Dedifferentiated amniotic fluid mesenchymal stem cell (primary cell): ENCODE data around the gene C1orf21.

Experiments
- DNase-seq: peaks from one replicate; pipeline ENCODE4 v3.0.0-alpha.2; 2016; ENCODE audit errors: extremely low spot score

C1orf21 gene

GRCh38 chr1:184485751-184486723 is 99.2 kb downstream of the C1orf21 start:
- DNase-seq = no peak

GRCh38 chr1:184486761-184487445 is 100.1 kb downstream of the C1orf21 start:
- no peak for DNase-seq

DNA sequence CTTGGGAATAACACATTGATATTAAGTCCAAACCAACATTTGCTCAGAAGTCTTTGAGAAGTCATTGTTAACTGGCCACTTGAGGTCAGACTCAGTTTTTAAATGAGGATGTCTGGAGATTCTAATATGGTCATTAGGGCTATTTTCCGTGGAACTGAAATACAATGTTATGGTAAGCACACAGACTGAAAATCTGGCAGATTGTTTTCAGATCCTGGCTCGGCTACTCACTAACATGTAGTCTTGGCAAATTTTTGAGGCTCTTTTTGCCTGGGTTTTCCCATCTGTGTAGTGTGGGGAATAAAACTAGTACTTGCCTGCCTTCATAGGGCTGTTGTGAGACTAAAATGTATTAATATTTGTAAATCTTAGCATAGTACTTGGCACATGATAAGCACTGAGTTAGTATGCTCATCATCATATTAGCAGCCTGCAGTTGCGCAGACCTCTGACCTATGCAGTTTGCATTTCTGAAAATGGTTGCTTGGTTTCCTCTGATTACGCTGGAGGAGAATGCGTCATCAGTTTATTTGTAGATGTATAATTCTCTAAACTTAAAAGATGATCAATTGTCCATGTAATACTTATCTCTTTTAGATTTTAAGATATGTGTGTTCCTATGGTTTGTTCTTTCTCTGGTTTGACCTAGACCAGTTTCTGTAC is 100.8 kb downstream of the C1orf21 start:
- no peak for DNase-seq

DNA sequence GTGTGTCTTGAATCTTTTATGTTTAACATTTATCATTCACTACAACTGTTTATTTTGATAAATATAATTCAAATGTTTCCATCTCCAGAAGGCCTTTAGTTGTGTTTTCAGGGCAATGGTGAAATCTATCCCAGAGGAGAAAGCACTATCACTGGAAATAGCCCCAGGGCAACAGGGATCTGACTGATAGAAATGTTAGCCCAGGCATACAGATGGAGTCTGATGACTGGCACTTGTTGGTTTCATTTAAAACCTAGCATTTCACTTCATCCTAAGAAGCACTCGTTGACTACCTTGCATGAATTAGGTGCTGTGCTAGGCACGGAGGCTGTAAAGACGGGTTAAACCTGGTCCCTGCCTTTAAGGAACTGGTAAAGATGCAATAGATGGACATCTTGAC is 103.1 kb downstream of the C1orf21 start:
- DNase-seq = no peak

DNA sequence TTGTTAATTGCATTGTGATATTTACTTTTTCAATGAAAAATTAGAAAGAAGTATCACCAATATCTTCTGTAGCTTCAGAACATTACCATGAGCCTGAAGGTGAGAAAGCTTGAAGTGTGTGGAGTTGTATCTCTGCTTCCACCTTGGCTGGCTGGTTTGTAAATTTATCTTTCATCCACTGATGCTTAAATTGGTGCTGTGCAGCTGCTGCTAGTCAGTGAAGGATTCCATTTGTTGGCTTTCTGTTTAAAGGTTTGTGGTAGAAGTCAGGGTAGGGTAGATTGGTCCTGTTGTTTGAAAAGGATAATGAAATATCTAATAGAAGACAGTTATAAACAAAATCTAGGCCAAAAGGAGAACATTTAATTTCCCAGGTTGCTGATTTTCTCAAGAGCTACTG is 105.7 kb downstream of the C1orf21 start:
- DNase-seq = no peak

GRCh38 chr1:184493987-184494388 is 107.2 kb downstream of the C1orf21 start:
- DNase-seq = no peak

- no peak for DNase-seq
These were observed 108.1 kb downstream of the C1orf21 start for GRCh38 chr1:184494929-184495328.

DNA sequence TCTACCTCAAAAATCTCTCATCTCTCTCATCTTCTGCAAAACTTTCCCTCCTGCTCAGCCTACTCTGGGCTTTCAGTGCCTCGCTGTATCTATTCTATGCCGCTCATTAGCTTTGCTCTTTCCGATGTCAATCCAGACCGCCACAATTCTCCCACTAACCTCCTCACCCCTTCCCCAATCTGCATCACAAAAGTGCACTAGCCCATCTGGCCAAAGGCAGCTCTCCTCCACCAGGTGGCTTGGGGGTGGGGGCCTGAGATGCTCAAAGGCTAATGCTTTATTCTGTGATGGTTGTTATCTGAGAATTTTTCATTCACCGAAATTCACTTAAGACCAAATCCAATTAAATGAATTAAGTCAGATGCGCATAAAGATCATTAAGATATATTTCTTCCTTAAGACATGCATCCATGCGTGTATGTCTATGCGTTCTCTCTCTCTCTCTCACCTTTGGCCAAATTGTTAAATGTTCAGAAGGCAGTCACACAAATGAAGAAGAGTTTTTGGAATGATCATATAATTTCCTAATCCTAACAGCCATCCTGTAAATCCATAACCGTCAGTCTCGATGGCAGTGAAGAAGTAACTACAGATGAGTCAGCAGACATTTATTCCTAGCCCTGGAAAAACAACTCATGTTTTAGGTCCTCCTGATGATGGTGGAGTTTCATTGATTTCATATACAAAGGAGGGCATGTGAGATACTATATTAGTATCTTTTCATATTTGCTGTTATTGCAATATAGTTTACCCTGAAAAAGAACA is 111.3 kb downstream of the C1orf21 start:
- no peak for DNase-seq

DNA sequence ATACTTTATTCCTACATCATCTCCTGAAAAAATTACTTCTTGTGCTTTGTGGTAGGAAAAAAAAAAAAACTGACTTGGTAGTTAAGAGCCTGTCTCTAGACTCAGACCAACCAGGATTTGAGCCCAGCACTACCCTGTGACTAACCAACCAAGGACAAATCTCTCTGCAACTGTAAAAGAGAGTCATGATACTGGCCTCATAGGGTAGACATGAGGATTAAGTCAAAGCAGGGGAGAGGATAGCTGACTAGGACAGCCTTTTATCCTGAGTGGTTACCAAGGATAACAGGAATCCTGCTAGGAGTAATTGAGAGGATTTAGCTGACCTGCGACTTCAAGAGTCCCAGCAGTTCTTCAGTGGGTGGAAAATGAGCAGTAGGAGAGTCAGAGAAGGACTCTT is 112.8 kb downstream of the C1orf21 start:
- DNase-seq = peak; percentile 41

DNA sequence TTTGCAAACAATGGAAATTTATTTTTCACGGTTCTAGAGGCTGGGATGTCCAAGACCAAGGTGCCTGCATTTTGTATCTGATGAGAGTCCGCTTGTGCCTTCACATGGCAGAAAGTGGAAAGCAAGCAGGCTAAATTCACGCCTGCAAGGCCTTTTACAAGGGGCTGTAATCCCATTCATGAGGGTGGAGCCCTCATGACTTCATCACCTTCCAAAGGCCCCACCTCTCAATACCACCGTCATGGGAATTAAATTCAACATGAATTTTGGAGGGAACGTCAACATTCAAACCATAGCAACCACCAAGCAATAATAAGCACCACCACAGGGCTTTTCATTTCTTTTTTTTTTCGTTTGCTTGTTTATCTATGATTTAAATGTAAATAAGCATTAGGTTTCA is 115.3 kb downstream of the C1orf21 start:
- no peak for DNase-seq

- no peak for DNase-seq
These were observed 116.5 kb downstream of the C1orf21 start for GRCh38 chr1:184503221-184503749.

DNA sequence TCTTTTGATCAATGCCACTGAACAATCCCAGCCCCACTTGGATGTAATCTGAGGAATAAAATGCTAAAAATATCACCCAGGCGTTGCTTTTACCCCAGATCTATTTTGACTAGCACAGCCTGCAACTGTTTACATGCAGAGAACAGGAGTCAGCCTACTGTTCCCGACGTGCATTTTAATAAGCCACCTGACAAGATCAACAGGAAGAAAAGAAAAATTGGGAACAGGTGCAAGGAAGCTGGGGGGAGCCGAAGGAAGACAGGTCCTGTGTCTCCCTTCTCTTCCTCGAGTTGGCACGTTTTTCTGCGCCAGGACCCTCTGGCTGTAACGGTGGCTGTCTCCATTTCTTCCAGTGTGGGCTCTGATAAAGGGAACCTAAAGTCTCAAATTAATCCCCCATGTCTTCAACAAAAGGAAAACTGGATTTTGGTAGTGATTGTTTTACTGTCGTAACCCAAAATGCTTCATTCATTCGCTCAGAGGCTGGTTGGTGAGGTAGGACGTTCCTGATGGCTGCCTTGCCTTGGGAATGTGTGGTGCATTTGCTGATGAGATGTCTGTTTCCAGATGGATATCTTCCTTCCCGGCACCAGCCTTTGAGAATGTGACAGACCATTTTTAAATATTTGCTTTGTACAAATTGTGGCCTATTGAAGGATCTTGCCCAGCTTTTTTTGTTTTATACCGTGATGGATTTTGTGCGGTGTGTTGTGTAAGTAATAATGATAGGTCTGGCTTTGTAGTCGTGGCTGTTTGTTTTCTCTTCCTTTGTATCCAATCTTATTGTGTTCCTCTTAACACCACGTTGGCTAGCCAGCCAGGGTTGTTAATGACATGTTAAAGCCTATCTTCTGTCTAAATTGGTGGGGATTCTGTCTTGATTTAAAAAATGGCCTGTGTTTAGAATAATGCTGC is 117.5 kb downstream of the C1orf21 start:
- no peak for DNase-seq

DNA sequence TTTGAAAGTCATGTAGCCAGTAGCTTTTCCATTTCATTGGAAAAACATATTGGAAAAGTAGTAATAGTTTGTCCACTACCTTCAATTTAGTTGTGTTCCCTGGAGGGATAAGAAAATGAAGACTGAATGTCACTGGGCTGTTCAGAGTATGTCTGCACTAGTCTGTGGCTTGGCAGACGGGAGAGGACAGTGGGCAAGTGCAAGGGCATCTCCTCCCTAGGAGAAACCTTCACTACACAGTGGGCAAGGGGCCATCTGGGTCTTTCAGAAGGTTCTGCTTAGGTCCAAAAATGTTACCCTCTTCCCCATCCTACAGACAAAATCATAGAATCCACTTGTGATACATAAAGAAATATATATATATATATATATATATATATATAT is 118.1 kb downstream of the C1orf21 start:
- DNase-seq = no peak

- DNase-seq = no peak
These were observed 119.7 kb downstream of the C1orf21 start for GRCh38 chr1:184506481-184506880.

- DNase-seq = no peak
These were observed 120.3 kb downstream of the C1orf21 start for GRCh38 chr1:184507165-184507564.

DNA sequence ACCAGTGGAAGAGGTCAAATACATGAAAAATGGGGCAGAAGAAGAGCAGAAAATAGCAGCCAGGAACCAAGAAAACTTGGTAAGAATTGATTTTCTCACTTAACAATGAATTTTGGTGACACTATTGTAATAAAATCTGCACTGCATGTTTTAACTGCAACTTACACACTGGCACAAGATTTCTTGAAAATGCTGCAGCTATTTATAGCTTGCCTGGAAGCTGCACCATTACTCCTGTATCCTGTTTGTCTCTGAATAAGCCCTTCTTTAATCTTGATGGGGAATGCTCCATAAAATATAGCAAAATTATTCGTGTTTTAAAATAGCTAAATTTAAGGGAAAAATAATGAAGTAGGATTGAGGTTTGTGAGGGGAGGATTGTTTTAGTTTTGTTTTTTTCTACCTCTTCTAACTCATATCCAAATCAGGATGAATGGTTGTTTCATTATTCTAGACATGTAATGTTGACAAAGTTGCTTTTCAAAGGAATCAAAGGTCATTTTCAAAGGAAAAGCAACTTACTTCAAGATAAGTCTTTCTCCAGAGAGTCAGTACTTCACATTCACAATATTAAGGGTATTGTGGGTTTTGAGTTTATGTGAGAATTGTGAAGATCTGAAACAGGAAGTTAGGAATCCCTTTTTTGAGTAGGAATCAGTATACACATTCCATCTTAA is 120.9 kb downstream of the C1orf21 start:
- DNase-seq = no peak

DNA sequence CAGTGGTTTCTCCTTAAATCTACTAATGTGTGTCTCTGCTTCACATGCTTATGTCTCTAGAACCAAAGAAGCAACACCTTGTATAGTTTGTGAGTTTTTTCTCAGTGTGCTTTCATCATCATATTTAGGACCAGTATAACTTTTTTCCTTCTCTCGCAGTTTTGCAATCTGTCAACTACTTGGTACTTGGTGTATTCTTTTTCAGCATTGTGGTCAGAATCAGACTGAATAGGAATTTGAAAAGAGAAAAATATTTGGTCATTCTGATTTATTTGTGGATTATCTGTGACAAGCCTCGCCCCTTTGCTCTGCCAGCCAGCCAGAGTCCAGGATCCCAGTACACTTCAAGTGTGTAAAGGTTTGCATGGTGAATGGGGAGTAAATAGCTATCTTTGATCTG is 122.3 kb downstream of the C1orf21 start:
- DNase-seq = no peak

- no peak for DNase-seq
These were observed 123.3 kb downstream of the C1orf21 start for GRCh38 chr1:184510110-184510509.

DNA sequence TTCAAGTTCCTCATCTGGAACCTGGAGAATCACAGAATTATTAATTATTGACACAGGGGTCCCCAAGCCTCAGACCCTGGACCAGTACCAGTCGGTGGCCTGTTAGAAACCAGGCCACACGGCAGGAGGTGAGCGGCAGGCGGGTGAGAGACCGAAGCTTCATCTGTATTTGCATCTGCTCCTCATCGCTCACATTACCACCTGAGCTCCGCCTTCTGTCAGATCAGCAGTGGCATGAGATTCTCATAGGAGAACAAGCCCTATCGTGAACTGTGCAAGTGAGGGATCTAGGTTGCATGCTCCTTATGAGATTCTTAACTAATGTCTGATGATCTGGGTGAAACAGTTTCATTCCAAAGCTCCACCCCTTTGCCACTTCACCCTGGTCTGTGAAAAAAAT is 125.9 kb downstream of the C1orf21 start:
- no peak for DNase-seq

GRCh38 chr1:184513421-184513820 is 126.6 kb downstream of the C1orf21 start:
- no peak for DNase-seq
